Stimulated activated CD8-positive, alpha-beta memory T cell treated with anti-CD3 and anti-CD28 coated beads, Interleukin-4, amount 100 ng/mL, for 24 hours (primary cell): Measurements from ENCODE around the gene PDILT.
"Not testable (repeated sequence)": the region's sequence is repeated elsewhere in the genome, so short reads cannot be mapped to it uniquely, and the experiment has no call there.

Experiments
- DNase-seq: peaks from one replicate; pipeline ENCODE4 v3.0.0-alpha.2; 2020; ENCODE audit warnings: low read depth

The PDILT gene

GRCh38 chr16:20321051-20321450 lies 83.5 kb downstream of the PDILT start:
- DNase-seq, result not testable (repeated sequence)

GRCh38 chr16:20320592-20320991 lies 83.9 kb downstream of the PDILT start:
- DNase-seq, result no peak

- no peak for DNase-seq
These were observed 84.4 kb downstream of the PDILT start for GRCh38 chr16:20320178-20320577.

- DNase-seq, result no peak
These were observed 85.1 kb downstream of the PDILT start for GRCh38 chr16:20319406-20319805.

GRCh38 chr16:20318437-20318836 lies 86.1 kb downstream of the PDILT start:
- DNase-seq, result no peak

- DNase-seq, result no peak
These were observed 86.5 kb downstream of the PDILT start for GRCh38 chr16:20318006-20318405.

GRCh38 chr16:20317117-20317516 lies 87.4 kb downstream of the PDILT start:
- no peak for DNase-seq

GRCh38 chr16:20316715-20317114 lies 87.8 kb downstream of the PDILT start:
- no peak for DNase-seq

- DNase-seq, result no peak
These were observed 88.8 kb downstream of the PDILT start for GRCh38 chr16:20315764-20316163.

- no peak for DNase-seq
These were observed 90.0 kb downstream of the PDILT start for GRCh38 chr16:20314575-20314974.

GRCh38 chr16:20313741-20314140 lies 90.8 kb downstream of the PDILT start:
- no peak for DNase-seq

GRCh38 chr16:20312536-20313095 lies 91.9 kb downstream of the PDILT start:
- not testable (repeated sequence) for DNase-seq

GRCh38 chr16:20311548-20311947 lies 93.0 kb downstream of the PDILT start:
- DNase-seq, result no peak

- DNase-seq, result no peak
These were observed 93.8 kb downstream of the PDILT start for GRCh38 chr16:20310421-20311395.

- DNase-seq, result no peak
These were observed 94.8 kb downstream of the PDILT start for GRCh38 chr16:20309786-20310185.
